Fibroblast of the aortic adventitia (primary cell): Measurements from ENCODE around the gene NALCN. TPM values are rescaled to one million over a fixed set of nuclear protein-coding genes. Genes with fewer than 3 reads are reported as not detected.

Experiments used
- DNase-seq: peaks from one replicate; pipeline ENCODE4 v3.0.0-alpha.2; 2010; ENCODE audit warnings: low read depth
- H3K4me3 ChIP-seq: 2 replicates; pipeline ENCODE4 v1.5.1; 2011; ENCODE audit warnings: low read depth, mild to moderate bottlenecking, control low read depth, low read length, moderate library complexity
- total RNA-seq: library from RNA; depleted of rRNA; stranded (reverse); fragments of >200 nt; gene quantifications from 2 replicates; pipeline ENCODE4 v1.2.3, GENCODE V29; 2012; ENCODE audit warnings: low replicate concordance
- TF ChIP-seq, protein P1 (sequence below): IDR thresholded peaks from 2 replicates; pipeline ENCODE4 v1.5.1; 2011; ENCODE audit warnings: mild to moderate bottlenecking, low read length, control low read depth, inconsistent platforms; ENCODE audit not compliant: insufficient read depth

Gene NALCN
- total RNA-seq, 1 donor: 3.1 TPM

DNA sequence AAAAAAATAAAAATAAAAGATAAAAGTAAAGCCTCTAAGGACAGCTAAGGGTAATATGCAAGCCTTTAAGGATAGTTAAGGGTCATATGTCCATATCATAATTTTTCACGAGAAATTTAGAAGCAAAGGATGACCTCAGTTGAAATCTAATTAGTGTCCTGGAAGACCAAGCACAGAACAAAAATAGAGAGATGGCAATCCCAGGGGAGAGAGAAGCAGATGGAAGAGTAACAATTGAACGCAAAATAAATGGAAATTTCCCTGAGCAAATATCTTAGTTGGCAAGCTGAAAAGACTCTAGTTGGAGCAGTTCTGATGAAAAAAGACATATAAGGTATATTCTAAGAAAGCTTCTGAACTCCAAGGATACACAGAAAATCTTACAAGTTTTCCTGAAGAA is 275.4 kb downstream of the NALCN start:
- no peak for DNase-seq
- H3K4me3 ChIP-seq: no peak overlapping the region
- TF ChIP-seq, protein P1, sequence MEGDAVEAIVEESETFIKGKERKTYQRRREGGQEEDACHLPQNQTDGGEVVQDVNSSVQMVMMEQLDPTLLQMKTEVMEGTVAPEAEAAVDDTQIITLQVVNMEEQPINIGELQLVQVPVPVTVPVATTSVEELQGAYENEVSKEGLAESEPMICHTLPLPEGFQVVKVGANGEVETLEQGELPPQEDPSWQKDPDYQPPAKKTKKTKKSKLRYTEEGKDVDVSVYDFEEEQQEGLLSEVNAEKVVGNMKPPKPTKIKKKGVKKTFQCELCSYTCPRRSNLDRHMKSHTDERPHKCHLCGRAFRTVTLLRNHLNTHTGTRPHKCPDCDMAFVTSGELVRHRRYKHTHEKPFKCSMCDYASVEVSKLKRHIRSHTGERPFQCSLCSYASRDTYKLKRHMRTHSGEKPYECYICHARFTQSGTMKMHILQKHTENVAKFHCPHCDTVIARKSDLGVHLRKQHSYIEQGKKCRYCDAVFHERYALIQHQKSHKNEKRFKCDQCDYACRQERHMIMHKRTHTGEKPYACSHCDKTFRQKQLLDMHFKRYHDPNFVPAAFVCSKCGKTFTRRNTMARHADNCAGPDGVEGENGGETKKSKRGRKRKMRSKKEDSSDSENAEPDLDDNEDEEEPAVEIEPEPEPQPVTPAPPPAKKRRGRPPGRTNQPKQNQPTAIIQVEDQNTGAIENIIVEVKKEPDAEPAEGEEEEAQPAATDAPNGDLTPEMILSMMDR: no peak

DNA sequence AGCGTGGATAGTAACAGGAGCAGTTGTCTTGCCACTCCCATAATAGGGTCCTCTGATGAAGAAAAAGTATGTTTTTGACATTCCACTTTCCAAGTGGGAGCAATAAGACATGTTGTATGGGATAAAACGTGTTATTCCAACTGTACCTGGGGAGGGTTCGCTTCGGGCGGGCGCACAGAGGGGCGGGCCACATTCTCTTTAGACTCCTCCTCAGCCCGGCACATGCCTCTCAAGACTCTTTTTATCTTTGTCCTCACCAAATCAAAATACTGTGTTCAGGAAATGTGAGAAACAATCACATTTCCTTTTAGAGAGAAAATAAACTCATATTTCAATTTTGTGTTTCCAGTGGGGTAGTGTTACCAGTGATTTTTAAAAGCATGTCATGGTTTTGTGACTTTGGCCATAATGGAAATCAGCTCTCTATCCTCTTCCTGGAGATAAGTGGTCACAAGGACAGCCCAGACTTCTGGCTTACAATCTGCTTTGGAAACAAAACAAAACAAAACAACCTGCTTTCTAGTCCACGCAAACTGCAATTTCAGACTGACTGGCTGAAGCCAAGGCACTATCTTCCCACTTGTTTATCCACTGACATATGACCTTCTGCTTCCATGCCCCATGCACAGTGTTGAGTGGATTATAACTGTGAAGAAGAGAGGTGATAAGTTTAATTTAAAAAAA is 276.1 kb downstream of the NALCN start:
- TF ChIP-seq, protein P1: no peak
- DNase-seq: no peak
- no peak overlapping the region for H3K4me3 ChIP-seq

DNA sequence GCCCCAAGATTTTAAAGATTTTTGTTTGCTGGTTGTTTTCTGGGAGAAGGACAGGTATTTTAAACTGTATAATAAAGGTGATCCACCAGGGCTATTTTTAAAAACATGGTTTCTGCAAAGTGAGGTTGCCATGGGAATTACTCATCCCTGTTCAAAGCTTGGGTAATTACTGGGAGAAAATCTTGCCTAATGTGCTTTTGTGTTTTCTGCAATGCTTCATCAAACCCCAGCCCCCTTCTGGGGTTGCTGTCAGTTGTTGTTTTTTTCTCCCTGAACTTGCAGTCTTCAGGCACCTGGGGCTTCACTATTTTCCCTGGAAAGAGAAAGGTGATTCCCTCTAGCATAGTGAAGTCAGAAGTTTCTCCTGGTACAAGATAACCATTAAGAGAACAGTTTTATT is 277.2 kb downstream of the NALCN start:
- DNase-seq: no peak
- TF ChIP-seq, protein P1: no peak

DNA sequence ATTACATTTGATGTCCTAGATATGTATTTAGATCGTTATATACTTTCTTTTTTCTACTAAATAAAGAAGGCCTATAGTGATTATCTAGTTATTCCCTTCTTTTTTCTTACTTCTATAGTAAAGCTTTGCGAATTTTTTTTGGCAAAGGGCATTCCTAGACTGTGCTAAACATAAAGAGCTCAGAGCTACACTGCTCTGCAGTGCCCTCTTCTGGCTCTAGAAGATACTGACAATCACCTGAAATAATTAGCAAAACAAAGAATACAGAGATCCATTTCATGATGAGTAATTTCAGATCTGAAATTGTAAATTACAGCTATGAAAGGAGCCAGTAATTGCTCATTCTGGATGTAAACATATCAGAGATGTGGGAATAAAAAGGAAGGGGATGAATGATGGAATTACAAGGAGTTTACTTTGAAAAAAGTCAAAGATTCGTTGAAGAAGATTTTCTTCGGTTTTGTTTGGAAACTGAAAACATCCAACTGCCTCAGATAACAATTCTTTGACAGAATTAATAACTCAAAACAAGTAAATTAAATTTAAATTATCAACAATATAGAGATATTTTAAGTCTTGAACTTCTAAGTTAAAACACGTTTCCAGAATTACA is 288.5 kb downstream of the NALCN start:
- peak; percentile 72 for DNase-seq
- TF ChIP-seq, protein P1: peak; percentile 83
- no peak overlapping the region for H3K4me3 ChIP-seq

More for the DNA sequence above, 277.2 kb downstream of the NALCN start:
- H3K4me3 ChIP-seq: no peak overlapping the region

DNA sequence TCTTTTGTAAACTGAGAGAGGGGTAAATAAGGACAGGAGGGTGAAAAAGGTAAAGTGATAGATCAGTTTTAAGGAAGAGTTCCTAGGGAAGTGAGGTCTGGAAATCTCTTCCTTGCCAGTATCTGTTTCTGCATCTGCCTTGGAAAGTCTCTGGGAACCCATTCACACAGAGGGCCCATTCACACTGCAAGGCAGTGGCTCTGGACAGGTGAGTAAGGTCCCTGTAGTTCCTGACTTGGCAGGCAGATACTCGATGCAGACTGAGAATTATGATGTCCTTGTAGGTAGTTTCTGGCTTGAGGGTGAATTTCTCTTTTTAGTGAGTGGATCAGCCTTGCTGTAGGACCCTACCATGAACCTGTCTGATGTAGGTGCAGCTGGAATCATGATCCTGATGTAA is 293.3 kb downstream of the NALCN start:
- TF ChIP-seq, protein P1: no peak
- no peak overlapping the region for H3K4me3 ChIP-seq
- DNase-seq: no peak

DNA sequence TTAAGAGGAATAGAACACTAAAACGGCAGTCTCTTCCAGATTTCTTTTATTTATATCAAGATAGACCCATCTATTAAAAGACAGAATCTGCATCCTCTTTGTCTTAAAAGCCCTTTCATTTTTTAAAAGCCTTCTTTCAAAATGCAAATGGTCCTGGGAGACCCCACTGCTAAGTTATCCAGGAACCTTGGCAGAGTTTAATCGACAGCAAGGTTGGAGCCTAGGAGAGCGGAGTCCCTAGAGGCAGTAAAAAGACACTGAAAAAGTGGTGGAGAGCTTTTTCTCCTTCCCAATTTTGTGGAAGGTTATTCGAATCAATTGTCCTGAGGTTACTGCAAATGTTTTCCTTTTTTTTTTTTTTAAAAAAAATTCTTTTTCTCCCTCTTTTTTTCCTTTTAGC is 294.7 kb downstream of the NALCN start:
- TF ChIP-seq, protein P1: no peak
- no peak for DNase-seq

More for the DNA sequence above, 294.7 kb downstream of the NALCN start:
- no peak overlapping the region for H3K4me3 ChIP-seq
